Measurements from ENCODE around the gene CCDC152.

DNA sequence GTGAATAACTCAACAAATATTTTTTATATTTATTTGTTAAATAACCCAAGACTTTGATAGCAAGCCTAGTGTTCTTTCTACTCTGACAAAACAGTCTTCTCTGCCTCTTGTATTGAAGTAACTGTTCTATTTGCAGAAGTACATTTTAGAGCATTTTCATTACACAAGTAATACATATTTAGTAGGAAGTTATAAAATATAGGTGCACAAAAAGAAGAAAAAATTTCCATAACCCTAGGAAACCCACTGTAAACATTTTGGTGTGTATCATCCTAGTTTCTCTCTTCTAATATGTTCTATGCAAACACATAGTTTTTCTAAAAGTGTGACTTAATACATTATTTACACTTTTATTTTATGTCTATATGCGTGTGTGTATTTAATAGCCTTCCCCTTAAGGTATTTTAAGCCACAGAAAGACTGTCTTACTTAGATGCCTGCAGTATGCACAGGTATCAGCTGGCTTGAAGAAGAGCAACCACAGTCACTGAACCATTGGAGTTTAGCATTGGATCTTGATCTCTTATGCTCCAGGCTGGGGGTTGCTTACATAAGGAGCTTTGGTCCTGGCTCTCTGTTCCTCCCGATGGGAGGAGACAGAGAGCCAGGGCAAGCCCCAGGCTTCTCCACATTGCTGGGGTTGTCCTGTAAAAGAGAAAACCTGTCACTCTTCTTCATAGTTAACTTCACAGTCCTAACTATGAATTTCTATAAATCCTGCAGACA, 51.3 kb downstream of the CCDC152 start:
- TF ChIP-seq, protein P1, sequence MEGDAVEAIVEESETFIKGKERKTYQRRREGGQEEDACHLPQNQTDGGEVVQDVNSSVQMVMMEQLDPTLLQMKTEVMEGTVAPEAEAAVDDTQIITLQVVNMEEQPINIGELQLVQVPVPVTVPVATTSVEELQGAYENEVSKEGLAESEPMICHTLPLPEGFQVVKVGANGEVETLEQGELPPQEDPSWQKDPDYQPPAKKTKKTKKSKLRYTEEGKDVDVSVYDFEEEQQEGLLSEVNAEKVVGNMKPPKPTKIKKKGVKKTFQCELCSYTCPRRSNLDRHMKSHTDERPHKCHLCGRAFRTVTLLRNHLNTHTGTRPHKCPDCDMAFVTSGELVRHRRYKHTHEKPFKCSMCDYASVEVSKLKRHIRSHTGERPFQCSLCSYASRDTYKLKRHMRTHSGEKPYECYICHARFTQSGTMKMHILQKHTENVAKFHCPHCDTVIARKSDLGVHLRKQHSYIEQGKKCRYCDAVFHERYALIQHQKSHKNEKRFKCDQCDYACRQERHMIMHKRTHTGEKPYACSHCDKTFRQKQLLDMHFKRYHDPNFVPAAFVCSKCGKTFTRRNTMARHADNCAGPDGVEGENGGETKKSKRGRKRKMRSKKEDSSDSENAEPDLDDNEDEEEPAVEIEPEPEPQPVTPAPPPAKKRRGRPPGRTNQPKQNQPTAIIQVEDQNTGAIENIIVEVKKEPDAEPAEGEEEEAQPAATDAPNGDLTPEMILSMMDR (IDR thresholded peaks at IDR 0.05 in 4 of 5, conservative IDR thresholded peaks at IDR 0.05 in 1 of 5): no peak
- TF ChIP-seq POLR2A (IDR thresholded peaks at IDR 0.05): no peak

Measured in gastrocnemius medialis (tissue), 4 donors.